DOHH2 (cell line): ENCODE results near the gene CUEDC1.

ENCODE experiments used
- EZH2phosphoT487 ChIP-seq: fragments of 200-600 bp; sonication (generic); IDR thresholded peaks from 2 replicates; pipeline ENCODE4 v1.6.1; 2017; ENCODE audit warnings: borderline replicate concordance, mild to moderate bottlenecking, antibody characterized with exemption, low read length, moderate library complexity, mixed read lengths
- TF ChIP-seq, protein P1 (sequence below): fragments of 200-600 bp; sonication (generic); IDR thresholded peaks from one replicate; pipeline ENCODE4 v1.5.1; 2014; ENCODE audit warnings: antibody characterized with exemption, mild to moderate bottlenecking, low read depth, low read length; ENCODE audit not compliant: poor library complexity, severe bottlenecking

DNA sequence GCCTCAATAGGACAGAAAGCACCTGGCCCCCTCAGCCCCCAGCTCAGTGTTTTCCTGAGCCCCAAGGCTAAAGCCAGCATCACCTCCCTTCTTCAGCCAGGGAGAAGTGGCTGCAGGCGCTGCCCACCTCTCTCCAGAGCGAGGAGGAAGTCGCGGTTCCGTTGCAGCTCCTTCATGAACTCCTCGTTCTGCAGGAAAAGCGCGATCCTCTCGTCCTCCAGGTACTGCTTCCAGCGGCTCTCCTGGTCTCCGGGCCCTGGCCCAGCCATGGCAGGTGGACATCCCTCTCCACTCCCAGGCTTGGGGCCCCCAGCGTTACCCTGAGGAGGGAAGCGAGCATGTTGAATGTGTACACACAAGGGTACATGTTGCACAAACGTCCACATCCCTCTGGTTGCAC lies 82.7 kb downstream of the CUEDC1 start:
- TF ChIP-seq, protein P1, sequence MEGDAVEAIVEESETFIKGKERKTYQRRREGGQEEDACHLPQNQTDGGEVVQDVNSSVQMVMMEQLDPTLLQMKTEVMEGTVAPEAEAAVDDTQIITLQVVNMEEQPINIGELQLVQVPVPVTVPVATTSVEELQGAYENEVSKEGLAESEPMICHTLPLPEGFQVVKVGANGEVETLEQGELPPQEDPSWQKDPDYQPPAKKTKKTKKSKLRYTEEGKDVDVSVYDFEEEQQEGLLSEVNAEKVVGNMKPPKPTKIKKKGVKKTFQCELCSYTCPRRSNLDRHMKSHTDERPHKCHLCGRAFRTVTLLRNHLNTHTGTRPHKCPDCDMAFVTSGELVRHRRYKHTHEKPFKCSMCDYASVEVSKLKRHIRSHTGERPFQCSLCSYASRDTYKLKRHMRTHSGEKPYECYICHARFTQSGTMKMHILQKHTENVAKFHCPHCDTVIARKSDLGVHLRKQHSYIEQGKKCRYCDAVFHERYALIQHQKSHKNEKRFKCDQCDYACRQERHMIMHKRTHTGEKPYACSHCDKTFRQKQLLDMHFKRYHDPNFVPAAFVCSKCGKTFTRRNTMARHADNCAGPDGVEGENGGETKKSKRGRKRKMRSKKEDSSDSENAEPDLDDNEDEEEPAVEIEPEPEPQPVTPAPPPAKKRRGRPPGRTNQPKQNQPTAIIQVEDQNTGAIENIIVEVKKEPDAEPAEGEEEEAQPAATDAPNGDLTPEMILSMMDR: no peak
- TF ChIP-seq EZH2phosphoT487: no peak
